ENCODE results near the gene P2RX3. TPM values are rescaled to one million over a fixed set of nuclear protein-coding genes. Genes with fewer than 3 reads are reported as not detected.
"Not testable (repeated sequence)": the region's sequence is repeated elsewhere in the genome, so short reads cannot be mapped to it uniquely, and the experiment has no call there.

The P2RX3 gene
- total RNA-seq, 2 donors from 2014 or later, result 0.40 TPM; not detected in 1

GRCh38 chr11:57359396-57359795 lies 21.2 kb downstream of the P2RX3 start:
- Histone ChIP-seq H3K4me1 (replicated peaks) (no peaks in the 10 kb centered on the region), H3K9me3 (no peaks in the 10 kb centered on the region), H3K27ac (no peak overlapping the region), H3K36me3 (no peaks in the 10 kb centered on the region), H3K4me3 (no peak overlapping the region), H3K27me3 (replicated peaks; ENCODE audit: insufficient read depth) (no peaks in the 10 kb centered on the region)
- 88% methylated on average over 5 of the region's 5 CpGs for WGBS
- intact Hi-C loops (cut with DNase I), result no loop called here
- DNase-seq (ENCODE audit: low spot score), result no peak
- TF ChIP-seq POLR2AphosphoS5 (IDR thresholded peaks at IDR 0.05) (no peak), POLR2A (IDR thresholded peaks at IDR 0.05) (no peak)
- TF ChIP-seq, protein P1, sequence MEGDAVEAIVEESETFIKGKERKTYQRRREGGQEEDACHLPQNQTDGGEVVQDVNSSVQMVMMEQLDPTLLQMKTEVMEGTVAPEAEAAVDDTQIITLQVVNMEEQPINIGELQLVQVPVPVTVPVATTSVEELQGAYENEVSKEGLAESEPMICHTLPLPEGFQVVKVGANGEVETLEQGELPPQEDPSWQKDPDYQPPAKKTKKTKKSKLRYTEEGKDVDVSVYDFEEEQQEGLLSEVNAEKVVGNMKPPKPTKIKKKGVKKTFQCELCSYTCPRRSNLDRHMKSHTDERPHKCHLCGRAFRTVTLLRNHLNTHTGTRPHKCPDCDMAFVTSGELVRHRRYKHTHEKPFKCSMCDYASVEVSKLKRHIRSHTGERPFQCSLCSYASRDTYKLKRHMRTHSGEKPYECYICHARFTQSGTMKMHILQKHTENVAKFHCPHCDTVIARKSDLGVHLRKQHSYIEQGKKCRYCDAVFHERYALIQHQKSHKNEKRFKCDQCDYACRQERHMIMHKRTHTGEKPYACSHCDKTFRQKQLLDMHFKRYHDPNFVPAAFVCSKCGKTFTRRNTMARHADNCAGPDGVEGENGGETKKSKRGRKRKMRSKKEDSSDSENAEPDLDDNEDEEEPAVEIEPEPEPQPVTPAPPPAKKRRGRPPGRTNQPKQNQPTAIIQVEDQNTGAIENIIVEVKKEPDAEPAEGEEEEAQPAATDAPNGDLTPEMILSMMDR (IDR thresholded peaks at IDR 0.05), result no peak

DNA sequence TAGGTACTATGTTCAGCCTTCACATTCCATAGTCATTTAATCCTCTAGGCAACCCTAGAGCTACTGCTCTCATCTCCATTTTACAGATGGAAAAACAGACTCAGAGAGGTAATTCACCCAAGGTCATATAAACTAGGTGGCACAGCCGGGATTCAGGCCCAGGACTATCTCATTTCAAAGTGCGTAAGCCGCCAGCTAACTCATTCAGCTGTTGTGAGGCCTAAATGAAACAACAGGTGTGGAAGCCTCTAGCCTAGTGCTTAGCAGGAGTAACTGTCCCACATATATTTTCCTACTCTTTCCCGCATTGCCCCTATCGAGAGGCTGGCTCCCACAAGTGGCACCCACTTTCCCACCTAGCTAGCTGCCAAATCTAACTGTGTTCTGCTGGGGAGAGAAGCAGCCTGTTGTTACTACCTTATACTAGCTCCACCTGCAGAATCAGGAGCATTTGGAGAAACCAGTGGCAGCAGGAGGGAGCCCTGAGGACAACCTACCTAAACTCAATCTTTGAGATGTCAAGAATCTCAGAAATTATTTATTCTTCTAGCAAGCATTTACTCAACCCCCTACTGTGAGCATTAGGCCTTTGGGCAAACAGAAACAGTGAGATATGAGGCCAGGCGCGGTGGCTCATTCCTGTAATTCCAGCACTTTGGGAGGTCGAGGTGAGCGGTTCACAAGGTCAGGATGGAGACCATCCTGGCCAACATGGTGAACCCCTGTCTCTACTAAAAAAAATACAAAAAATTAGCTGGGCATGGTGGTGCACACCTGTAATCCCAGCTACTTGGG lies 21.9 kb downstream of the P2RX3 start:
- TF ChIP-seq, protein P1 (IDR thresholded peaks at IDR 0.05), result no peak
- Histone ChIP-seq H3K27ac (no peak overlapping the region), H3K27me3 (replicated peaks; ENCODE audit: insufficient read depth) (no peaks in the 10 kb centered on the region), H3K36me3 (no peaks in the 10 kb centered on the region), H3K9me3 (no peaks in the 10 kb centered on the region), H3K4me3 (no peak overlapping the region), H3K4me1 (replicated peaks) (no peaks in the 10 kb centered on the region)
- 87% methylated on average over 9 of the region's 9 CpGs for WGBS
- no peak for DNase-seq (ENCODE audit: low spot score)
- intact Hi-C loops (cut with DNase I), result no loop called here

GRCh38 chr11:57360991-57361390 lies 22.8 kb downstream of the P2RX3 start:
- Histone ChIP-seq H3K36me3 (no peaks in the 10 kb centered on the region), H3K4me3 (no peak overlapping the region), H3K9me3 (no peaks in the 10 kb centered on the region), H3K27me3 (replicated peaks; ENCODE audit: insufficient read depth) (no peaks in the 10 kb centered on the region), H3K27ac (no peak overlapping the region), H3K4me1 (replicated peaks) (no peaks in the 10 kb centered on the region)
- intact Hi-C loops (cut with DNase I), result no loop called here
- 90% methylated on average over 8 of the region's 8 CpGs for WGBS
- no peak for TF ChIP-seq POLR2AphosphoS5 (IDR thresholded peaks at IDR 0.05)
- TF ChIP-seq, protein P1 (IDR thresholded peaks at IDR 0.05), result no peak
- TF ChIP-seq POLR2A (IDR thresholded peaks at IDR 0.05), result no peak
- DNase-seq (ENCODE audit: low spot score), result no peak

- H3K9me3 ChIP-seq; H3K4me1 ChIP-seq (replicated peaks); H3K27ac ChIP-seq; intact Hi-C loops (cut with DNase I); H3K36me3 ChIP-seq; H3K4me3 ChIP-seq; H3K27me3 ChIP-seq (replicated peaks; ENCODE audit: insufficient read depth); DNase-seq (ENCODE audit: low spot score): not testable (repeated sequence)
Observed at GRCh38 chr11:57361420-57361819, 23.3 kb downstream of the P2RX3 start.

- H3K27ac ChIP-seq, result no peak overlapping the region
- 88% methylated on average over 3 of the region's 3 CpGs for WGBS
- TF ChIP-seq, protein P1 (IDR thresholded peaks at IDR 0.05), result no peak
- no peak for TF ChIP-seq POLR2AphosphoS5 (IDR thresholded peaks at IDR 0.05)
- TF ChIP-seq POLR2A (IDR thresholded peaks at IDR 0.05), result no peak
- H3K4me1 ChIP-seq (replicated peaks), result no peaks in the 10 kb centered on the region
- H3K36me3 ChIP-seq, result no peaks in the 10 kb centered on the region
- no peaks in the 10 kb centered on the region for H3K27me3 ChIP-seq (replicated peaks; ENCODE audit: insufficient read depth)
- DNase-seq (ENCODE audit: low spot score), result no peak
- no peaks in the 10 kb centered on the region for H3K9me3 ChIP-seq
- no peak overlapping the region for H3K4me3 ChIP-seq
- intact Hi-C loops (cut with DNase I), result no loop called here
Observed at GRCh38 chr11:57361926-57362325, 23.8 kb downstream of the P2RX3 start.

Data from prostate gland (tissue), 2 donors.